ENCODE data around the gene B4GALNT4. TPM values are rescaled to one million over a fixed set of nuclear protein-coding genes. Genes with fewer than 3 reads are reported as not detected.

The B4GALNT4 gene
- total RNA-seq, 1 experiment from 2014 or later, result 1.9 TPM

DNA sequence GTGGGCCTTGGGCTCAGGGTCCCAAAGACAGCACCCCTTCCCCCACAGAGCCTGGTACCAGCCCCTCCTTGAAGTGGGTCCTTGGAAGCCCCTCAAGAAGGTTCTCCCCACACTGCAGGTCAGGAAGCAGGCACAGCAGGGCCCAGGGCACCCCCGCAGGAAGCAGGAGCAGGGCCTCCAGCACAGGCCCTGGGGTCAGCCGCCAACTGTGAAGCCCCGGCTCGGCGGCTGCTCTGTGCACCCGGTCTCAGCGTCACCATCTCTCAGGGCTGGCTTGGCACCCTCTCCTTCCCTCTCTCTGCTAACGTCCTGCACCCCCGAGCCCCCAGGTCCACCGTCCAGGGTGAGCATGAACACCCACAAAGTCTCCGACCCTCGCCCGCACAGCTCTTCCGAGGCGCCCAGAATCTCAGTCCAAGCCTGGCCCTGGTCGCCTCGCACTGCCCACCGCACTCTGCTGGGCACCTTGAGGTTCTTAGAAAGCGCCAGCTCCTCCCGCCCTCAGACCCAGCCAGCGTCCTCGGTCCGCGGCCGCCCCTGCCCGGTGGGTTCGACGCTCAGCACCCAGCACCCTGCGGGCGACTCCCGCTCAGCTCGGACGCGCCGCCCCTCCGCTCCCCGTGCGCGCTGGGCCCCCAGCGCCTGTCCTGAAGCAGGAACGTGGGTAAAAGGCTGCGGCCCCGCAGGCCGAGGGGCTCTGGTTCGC lies 46.9 kb downstream of the B4GALNT4 start:
- Mint-ChIP-seq H3K27ac (ENCODE audit: unreplicated experiment) (peak overlapping the region; percentile 16), H3K27me3 (ENCODE audit: unreplicated experiment) (no peaks in the 10 kb centered on the region), H3K4me1 (ENCODE audit: low read depth, unreplicated experiment) (peaks cover 7% of the 10 kb centered on the region), H3K36me3 (ENCODE audit: insufficient read depth, unreplicated experiment) (peaks cover 39% of the 10 kb centered on the region), H3K9me3 (ENCODE audit: low read depth, unreplicated experiment) (no peaks in the 10 kb centered on the region), H3K4me3 (ENCODE audit: low read depth, unreplicated experiment) (peak overlapping the region; percentile 78)
- no peak for TF ChIP-seq CTCF (IDR thresholded peaks at IDR 0.05; ENCODE audit: unreplicated experiment)
- BruUV-seq (replicated peaks), result no TSS peak
- no peak for DNase-seq
- intact Hi-C loops (cut with micrococcal nuclease; ENCODE audit: unreplicated experiment), result no loop called here
- CTCF ChIA-PET, result interaction anchor here (0.6 to 1.2 kb wide), 4 partner anchors 20 to 34 kb away, joined by 3 to 6 read pairs (median 4); partner anchors contain the start of genes ANO9 and PTDSS2

DNA sequence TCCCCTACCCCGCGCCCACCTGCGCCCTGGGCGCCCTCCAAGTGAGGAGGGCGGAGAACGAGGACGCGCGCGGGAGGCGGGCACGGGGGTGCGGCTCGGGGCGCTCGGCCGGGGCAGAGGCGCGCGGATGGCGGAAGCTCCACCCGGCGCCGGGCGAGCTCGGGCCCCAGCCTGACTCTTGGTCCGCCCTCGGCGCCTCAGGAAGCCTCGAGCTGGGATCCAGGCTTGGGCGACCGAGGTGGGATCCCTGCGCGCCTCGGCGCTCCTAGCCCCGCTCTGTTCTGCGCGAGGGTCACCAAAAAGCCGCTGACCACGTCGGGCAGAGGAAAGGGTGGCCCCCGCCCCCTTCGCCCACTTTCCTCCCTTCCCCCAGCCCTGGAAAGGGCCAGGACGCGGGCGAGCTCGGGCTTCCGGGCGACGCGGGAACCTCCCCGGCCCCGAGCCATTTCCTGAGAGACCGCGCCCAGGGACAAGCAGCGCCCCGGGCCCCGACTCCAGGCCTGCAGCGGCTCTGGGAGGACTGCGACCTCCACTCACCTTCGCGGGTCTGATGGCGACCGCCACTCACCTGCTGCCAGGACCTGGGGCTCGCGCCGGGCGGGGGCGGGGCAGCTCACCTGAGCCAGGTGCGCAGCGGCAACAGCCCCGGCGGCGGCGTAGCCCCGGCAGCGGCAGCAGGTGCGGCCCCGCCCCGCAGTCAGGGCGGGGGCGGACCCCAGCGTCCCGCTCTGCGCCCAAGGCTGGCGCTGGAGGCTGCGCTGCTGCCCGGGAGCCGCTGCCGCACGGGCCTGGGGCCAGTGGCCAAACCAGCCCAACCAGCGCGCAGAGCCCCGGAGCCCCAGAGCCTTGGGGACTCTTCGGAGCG lies 47.7 kb downstream of the B4GALNT4 start:
- Mint-ChIP-seq H3K27ac (ENCODE audit: unreplicated experiment) (no peak overlapping the region), H3K27me3 (ENCODE audit: unreplicated experiment) (no peaks in the 10 kb centered on the region), H3K9me3 (ENCODE audit: low read depth, unreplicated experiment) (no peaks in the 10 kb centered on the region), H3K4me3 (ENCODE audit: low read depth, unreplicated experiment) (peak overlapping the region; percentile 78), H3K4me1 (ENCODE audit: low read depth, unreplicated experiment) (peaks cover 7% of the 10 kb centered on the region), H3K36me3 (ENCODE audit: insufficient read depth, unreplicated experiment) (peaks cover 39% of the 10 kb centered on the region)
- peak; percentile 87 for DNase-seq
- TSS peak; percentile 50 for BruUV-seq (replicated peaks)
- CTCF ChIA-PET, result interaction anchor here (0.6 to 1.2 kb wide), 4 partner anchors 21 to 33 kb away, joined by 3 to 6 read pairs (median 4); partner anchors contain the start of genes ANO9 and PTDSS2
- intact Hi-C loops (cut with micrococcal nuclease; ENCODE audit: unreplicated experiment), result no loop called here
- TF ChIP-seq CTCF (IDR thresholded peaks at IDR 0.05; ENCODE audit: unreplicated experiment), result no peak

DNA sequence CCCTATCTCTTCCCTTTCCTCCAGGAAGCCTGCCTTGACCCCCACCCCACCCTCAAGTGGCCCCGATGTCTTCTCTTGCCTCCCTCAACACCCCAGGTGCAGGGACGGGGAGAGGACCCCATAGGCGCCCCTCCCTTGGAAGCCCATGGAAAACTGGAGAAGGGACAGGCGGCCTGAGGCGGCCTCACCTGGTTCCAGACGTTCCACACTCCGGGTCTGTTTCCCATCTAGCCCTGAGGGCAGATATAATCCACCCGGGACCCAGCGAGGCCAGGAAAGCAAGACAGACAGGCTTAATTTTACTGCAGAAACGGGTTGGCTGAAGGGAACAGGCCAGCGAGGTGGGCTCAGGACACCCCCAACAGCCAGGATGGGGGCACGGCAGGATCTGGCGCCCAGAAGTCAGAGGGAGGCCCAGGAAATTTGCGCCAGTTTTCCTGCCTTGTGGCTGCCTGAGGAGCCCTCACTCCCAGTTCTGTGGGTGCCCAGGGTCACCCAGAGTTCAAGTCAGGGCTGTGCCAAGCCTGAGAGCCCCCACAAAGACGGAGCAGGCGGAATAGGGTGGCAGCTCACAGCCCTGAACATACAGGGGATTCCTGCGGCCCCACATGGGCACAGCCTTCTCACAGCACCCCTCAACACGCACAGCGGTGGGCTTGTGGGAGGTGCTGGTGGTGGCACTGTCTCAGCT lies 48.5 kb downstream of the B4GALNT4 start:
- Mint-ChIP-seq H3K27me3 (ENCODE audit: unreplicated experiment) (no peaks in the 10 kb centered on the region), H3K9me3 (ENCODE audit: low read depth, unreplicated experiment) (no peaks in the 10 kb centered on the region), H3K4me3 (ENCODE audit: low read depth, unreplicated experiment) (peak overlapping the region; percentile 78), H3K4me1 (ENCODE audit: low read depth, unreplicated experiment) (peaks cover 7% of the 10 kb centered on the region), H3K27ac (ENCODE audit: unreplicated experiment) (no peak overlapping the region), H3K36me3 (ENCODE audit: insufficient read depth, unreplicated experiment) (peaks cover 39% of the 10 kb centered on the region)
- intact Hi-C loops (cut with micrococcal nuclease; ENCODE audit: unreplicated experiment), result no loop called here
- no peak for TF ChIP-seq CTCF (IDR thresholded peaks at IDR 0.05; ENCODE audit: unreplicated experiment)
- DNase-seq, result no peak
- CTCF ChIA-PET, result interaction anchor here (1.2 kb wide), 1 partner anchor 30 kb away, joined by 6 read pairs; no protein-coding TSS in a partner anchor
- BruUV-seq (replicated peaks), result no TSS peak
